Neural crest cell (in vitro differentiated cells): Measurements from ENCODE around the gene SCTR. TPM values are rescaled to one million over a fixed set of nuclear protein-coding genes. Genes with fewer than 3 reads are reported as not detected.
A peak's percentile ranks its signal among the peaks of the same experiment; 100 is the strongest.

ENCODE experiments used
- DNase-seq: peaks from one replicate; pipeline ENCODE4 v3.0.0; 2021; ENCODE audit warnings: low read depth, mixed read lengths, low spot score
- H3K27ac Mint-ChIP-seq: one replicate; pipeline ENCODE4 v1.8.0; 2021; ENCODE audit warnings: mild to moderate bottlenecking, mixed read lengths; ENCODE audit not compliant: unreplicated experiment
- H3K27me3 Mint-ChIP-seq: 2 replicates; pipeline ENCODE4 v1.8.0; 2021; ENCODE audit warnings: low read depth, mild to moderate bottlenecking, mixed read lengths
- H3K36me3 Mint-ChIP-seq: 2 replicates; pipeline ENCODE4 v1.8.0; 2021; ENCODE audit warnings: low read depth, mild to moderate bottlenecking, mixed read lengths
- H3K4me1 Mint-ChIP-seq: 2 replicates; pipeline ENCODE4 v1.8.0; 2021; ENCODE audit warnings: mixed read lengths
- H3K4me3 Mint-ChIP-seq: one replicate; pipeline ENCODE4 v1.8.0; 2021; ENCODE audit warnings: mild to moderate bottlenecking, mixed read lengths
- H3K9me3 Mint-ChIP-seq: 2 replicates; pipeline ENCODE4 v1.8.0; 2021; ENCODE audit warnings: mixed read lengths
- total RNA-seq: library from RNA; stranded (reverse); gene quantifications from 2 replicates; pipeline ENCODE4 v1.2.1, GENCODE V29; 2021
- TF ChIP-seq, protein P1 (sequence below): fragments of 200-600 bp; sonication (generic); conservative IDR thresholded peaks from 2 replicates; pipeline ENCODE4 v1.5.0; 2021; ENCODE audit warnings: antibody characterized with exemption, mild to moderate bottlenecking

SCTR gene
- total RNA-seq, 1 donor from 2014 or later, result not detected

DNA sequence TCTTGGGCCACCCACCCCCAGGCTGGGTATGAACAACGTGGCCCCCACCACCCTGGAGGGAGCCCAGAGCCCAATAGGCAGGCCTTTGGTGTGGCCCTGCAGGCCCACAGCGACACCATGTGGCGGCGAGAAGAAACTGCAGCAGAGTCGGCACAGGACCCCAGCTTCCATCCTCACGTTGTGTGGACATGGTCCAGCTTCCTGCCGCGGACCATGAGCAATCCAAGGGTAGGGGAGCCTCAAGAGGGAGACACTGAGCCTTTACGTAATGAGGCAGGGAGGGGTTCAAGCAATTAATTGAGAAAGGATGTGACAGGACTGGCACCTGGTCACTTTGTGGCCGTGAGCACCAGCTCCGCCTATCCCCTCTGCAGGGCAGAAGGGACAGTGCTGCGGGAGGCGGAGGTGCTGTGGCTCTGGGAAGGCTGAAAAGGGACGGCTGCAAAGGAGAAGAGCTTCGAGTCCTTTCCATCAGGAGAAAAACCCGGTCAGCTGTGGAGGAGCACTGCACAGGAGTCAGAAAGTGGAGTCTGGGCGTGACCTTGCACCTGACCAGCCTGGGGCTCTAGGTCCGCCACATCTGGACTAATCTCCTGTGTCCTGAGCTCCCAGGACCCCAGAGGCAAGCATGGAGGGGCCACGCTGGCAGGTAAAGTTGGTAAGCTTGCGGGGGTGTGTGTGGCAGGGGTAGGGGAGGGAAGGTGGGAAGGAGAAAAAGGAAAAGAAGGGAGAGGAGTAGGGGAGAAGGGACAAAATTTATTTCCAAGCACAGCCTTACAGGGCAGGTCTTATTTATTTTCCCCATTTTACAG is 47.8 kb downstream of the SCTR start:
- Mint-ChIP-seq H3K4me3 (no peak overlapping the region), H3K9me3 (no peaks in the 10 kb centered on the region), H3K27ac (peak overlapping the region; percentile 50), H3K27me3 (no peaks in the 10 kb centered on the region), H3K4me1 (peaks cover 11% of the 10 kb centered on the region), H3K36me3 (no peaks in the 10 kb centered on the region)
- TF ChIP-seq, protein P1, sequence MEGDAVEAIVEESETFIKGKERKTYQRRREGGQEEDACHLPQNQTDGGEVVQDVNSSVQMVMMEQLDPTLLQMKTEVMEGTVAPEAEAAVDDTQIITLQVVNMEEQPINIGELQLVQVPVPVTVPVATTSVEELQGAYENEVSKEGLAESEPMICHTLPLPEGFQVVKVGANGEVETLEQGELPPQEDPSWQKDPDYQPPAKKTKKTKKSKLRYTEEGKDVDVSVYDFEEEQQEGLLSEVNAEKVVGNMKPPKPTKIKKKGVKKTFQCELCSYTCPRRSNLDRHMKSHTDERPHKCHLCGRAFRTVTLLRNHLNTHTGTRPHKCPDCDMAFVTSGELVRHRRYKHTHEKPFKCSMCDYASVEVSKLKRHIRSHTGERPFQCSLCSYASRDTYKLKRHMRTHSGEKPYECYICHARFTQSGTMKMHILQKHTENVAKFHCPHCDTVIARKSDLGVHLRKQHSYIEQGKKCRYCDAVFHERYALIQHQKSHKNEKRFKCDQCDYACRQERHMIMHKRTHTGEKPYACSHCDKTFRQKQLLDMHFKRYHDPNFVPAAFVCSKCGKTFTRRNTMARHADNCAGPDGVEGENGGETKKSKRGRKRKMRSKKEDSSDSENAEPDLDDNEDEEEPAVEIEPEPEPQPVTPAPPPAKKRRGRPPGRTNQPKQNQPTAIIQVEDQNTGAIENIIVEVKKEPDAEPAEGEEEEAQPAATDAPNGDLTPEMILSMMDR, result peak; percentile 99
- DNase-seq, result peak; percentile 59

DNA sequence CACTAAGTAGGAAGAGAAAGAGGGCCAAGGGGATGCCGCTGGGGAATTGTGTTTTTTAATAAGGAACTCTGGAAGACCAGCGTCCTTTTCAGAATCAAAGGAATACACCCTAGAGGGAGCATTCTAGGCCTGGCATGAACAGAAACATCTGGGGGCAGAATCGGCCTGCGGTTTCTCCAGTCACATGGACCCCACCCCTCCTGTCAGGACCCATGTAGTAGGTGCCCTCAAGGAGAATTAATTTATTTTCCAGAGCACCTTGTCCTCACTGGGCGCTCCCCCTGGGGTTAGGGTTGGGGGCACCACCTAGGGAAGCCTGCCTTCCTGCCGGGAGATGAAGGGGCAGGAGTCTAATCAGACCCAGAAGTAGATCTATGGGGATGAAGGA is 48.4 kb downstream of the SCTR start:
- H3K9me3 Mint-ChIP-seq, result no peaks in the 10 kb centered on the region
- TF ChIP-seq, protein P1, result no peak
- no peaks in the 10 kb centered on the region for H3K27me3 Mint-ChIP-seq
- H3K36me3 Mint-ChIP-seq, result no peaks in the 10 kb centered on the region
- no peak for DNase-seq
- peak overlapping the region; percentile 50 for H3K27ac Mint-ChIP-seq
- H3K4me1 Mint-ChIP-seq, result peaks cover 11% of the 10 kb centered on the region
- no peak overlapping the region for H3K4me3 Mint-ChIP-seq

DNA sequence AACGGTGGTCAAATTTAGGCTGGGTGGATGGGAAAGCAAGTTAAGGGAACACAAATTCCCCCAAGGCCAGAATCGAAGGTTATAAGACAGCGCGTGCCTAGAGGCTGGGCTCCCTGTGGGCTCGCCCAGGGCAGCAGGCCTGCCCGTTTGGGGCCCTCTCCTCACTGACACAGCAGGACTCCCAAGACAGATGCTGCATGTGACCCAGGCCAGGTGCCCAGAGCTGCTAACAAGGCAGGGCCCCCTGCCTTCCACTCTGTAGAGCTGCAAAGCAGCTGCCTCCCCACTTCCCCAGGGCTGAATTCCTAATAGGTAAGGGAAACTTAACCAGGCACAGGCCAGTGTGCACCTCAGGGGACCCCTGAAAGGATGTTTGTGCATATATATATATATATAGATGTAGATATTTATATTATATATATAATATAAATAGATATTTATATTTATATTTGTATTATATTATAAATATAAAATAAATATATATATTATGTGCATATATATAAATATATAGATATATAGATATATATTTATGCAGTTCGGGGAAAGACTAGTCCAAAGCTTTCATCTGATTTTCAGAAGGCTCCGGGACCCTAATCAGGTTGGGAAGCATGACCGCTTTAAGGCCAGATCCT is 48.9 kb downstream of the SCTR start:
- Mint-ChIP-seq H3K36me3 (no peaks in the 10 kb centered on the region), H3K4me3 (no peak overlapping the region), H3K9me3 (no peaks in the 10 kb centered on the region), H3K27ac (peak overlapping the region; percentile 10), H3K4me1 (peaks cover 11% of the 10 kb centered on the region), H3K27me3 (no peaks in the 10 kb centered on the region)
- no peak for DNase-seq
- TF ChIP-seq, protein P1, result no peak

DNA sequence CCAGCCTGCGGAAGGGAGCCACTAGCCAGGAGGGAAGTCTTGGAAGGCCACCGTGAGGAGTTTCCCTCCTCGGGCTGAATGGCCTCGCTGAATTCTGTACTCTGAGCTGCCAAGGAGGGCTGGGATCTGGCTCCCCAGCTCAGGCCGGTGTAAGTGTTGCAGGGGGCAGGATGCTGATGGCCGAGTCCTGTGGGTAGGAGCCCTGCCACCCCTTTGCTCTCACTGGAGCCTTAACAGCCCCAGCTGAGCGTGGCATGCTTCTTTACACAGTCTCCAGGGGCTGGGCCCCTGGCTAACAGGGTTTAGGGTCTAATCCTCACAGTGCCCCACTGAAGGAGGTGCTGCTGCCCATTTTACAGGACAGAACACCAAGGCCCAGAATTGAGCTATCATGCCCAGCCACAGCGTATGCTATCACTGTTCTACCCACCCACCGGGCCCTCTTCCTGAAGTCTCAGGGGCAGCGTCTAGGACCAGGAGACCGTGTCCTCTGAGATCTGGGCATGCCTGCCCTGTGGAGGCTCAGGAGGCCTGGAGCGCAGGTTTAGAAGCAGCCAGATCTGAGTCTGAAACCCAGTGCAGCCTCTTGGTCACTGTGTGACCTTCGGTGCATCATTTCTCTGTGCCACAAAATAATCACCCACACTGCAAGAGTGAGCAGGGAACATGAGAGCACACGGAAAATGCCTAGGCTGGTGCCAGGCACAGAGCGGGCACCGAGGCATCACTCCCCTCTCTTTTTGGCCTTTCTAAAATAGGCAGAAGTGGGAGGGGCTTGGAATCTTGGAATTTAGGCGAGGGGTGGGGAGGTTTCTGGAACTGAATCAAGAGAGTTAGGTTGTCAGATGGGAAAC is 49.7 kb downstream of the SCTR start:
- H3K4me3 Mint-ChIP-seq, result no peak overlapping the region
- TF ChIP-seq, protein P1, result no peak
- H3K27ac Mint-ChIP-seq, result peak overlapping the region; percentile 10
- peaks cover 11% of the 10 kb centered on the region for H3K4me1 Mint-ChIP-seq
- no peaks in the 10 kb centered on the region for H3K9me3 Mint-ChIP-seq
- no peaks in the 10 kb centered on the region for H3K36me3 Mint-ChIP-seq
- DNase-seq, result no peak
- no peaks in the 10 kb centered on the region for H3K27me3 Mint-ChIP-seq

DNA sequence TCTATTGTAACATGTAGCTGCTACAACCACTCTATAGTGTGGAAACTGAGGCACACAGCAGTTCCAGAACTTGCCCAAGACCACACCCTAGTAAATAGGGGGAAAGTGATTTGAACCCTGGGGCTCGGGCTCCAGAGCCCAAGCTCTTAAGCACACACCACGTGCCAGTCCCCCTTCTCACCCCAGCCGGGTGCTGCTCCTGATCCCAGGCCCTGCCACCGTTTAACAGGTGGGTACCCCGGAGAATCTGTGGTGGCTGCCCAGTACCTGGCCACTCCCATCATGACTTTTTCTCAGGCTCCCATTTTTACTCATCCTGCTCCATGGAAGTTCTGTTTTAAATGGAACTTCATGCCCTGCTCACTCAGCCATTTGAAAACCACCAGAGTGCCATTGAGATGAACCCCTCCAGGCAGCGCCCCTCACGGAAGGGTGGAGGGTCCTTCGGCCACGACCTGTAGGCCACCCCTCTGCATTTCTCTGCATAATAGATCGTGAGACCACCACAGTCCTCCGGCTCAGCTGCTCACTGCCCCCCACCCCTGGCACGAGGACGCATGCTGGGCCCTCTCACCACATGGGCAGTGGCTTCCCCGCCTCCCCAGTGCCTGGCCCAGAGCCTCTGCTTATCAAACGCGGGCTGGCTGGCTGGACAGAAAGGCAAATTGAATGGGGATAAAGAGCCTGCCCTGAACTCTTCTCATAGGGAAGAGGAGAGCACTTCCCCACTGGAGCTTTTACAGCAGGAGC is 50.5 kb downstream of the SCTR start:
- Mint-ChIP-seq H3K9me3 (no peaks in the 10 kb centered on the region), H3K4me3 (no peak overlapping the region), H3K27ac (no peak overlapping the region), H3K4me1 (peaks cover 11% of the 10 kb centered on the region), H3K36me3 (no peaks in the 10 kb centered on the region), H3K27me3 (no peaks in the 10 kb centered on the region)
- TF ChIP-seq, protein P1, result no peak
- no peak for DNase-seq
